Endothelial cell (in vitro differentiated cells): ENCODE data around the gene ZNF184. TPM values are rescaled to one million over a fixed set of nuclear protein-coding genes. Genes with fewer than 3 reads are reported as not detected.
"Not testable (repeated sequence)": the region's sequence is repeated elsewhere in the genome, so short reads cannot be mapped to it uniquely, and the experiment has no call there.

Experiments
- DNase-seq: peaks from one replicate; pipeline ENCODE4 v3.0.0; 2021; ENCODE audit warnings: low spot score
- H3K27ac Mint-ChIP-seq: one replicate; pipeline ENCODE4 v1.8.0; 2021; ENCODE audit warnings: mixed read lengths, inconsistent platforms; ENCODE audit not compliant: unreplicated experiment
- H3K27me3 Mint-ChIP-seq: one replicate; pipeline ENCODE4 v1.8.0; 2021; ENCODE audit warnings: mild to moderate bottlenecking, moderate library complexity, mixed read lengths, inconsistent platforms; ENCODE audit not compliant: unreplicated experiment
- H3K36me3 Mint-ChIP-seq: one replicate; pipeline ENCODE4 v1.8.0; 2021; ENCODE audit warnings: mild to moderate bottlenecking, low read depth, mixed read lengths, inconsistent platforms; ENCODE audit not compliant: unreplicated experiment
- H3K4me1 Mint-ChIP-seq: one replicate; pipeline ENCODE4 v1.8.0; 2021; ENCODE audit warnings: mild to moderate bottlenecking, mixed read lengths, inconsistent platforms; ENCODE audit not compliant: unreplicated experiment
- H3K4me3 Mint-ChIP-seq: one replicate; pipeline ENCODE4 v1.8.0; 2021; ENCODE audit warnings: mild to moderate bottlenecking, mixed read lengths, inconsistent platforms; ENCODE audit not compliant: unreplicated experiment
- H3K9me3 Mint-ChIP-seq: one replicate; pipeline ENCODE4 v1.8.0; 2021; ENCODE audit warnings: mixed read lengths, inconsistent platforms; ENCODE audit not compliant: unreplicated experiment
- CTCF ChIP-seq: fragments of 200-600 bp; sonication (generic); IDR thresholded peaks from one replicate; pipeline ENCODE4 v1.5.0; 2021; ENCODE audit warnings: antibody characterized with exemption; ENCODE audit not compliant: unreplicated experiment
- total RNA-seq: library from RNA; stranded (reverse); fragmentation: NEBNext Ultra II Directional; extraction: Animal tissue kit (Norgen Biotek cat#: 25700); gene quantifications from one replicate; pipeline ENCODE4 v1.2.1, GENCODE V29; 2021; ENCODE audit not compliant: unreplicated experiment

Gene ZNF184
- total RNA-seq, 1 donor from 2014 or later, result 12.6 TPM

DNA sequence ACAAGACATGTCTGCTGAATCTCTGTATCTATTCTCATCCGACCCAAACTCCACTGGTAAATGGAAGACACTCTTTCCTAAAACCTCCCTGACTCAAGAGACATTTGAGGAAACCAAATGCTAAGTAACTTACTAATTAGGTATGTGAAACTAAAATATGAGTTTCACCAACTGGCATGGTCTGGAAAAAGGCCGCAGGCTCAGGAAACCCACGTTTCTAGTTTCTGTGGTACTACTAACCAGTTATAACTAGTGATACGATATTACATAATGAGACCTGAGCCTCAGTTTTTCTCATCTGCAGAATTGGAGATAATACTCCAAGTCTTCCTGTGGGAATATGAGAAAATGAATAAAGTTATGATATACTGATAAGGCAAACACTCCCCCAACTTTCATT is 44.4 kb downstream of the ZNF184 start:
- Mint-ChIP-seq H3K9me3 (peaks cover 12% of the 10 kb centered on the region), H3K27me3 (no peaks in the 10 kb centered on the region), H3K36me3 (peaks cover 7% of the 10 kb centered on the region), H3K27ac (no peak overlapping the region), H3K4me3 (no peak overlapping the region), H3K4me1 (no peaks in the 10 kb centered on the region)
- no peak for TF ChIP-seq CTCF
- no peak for DNase-seq

DNA sequence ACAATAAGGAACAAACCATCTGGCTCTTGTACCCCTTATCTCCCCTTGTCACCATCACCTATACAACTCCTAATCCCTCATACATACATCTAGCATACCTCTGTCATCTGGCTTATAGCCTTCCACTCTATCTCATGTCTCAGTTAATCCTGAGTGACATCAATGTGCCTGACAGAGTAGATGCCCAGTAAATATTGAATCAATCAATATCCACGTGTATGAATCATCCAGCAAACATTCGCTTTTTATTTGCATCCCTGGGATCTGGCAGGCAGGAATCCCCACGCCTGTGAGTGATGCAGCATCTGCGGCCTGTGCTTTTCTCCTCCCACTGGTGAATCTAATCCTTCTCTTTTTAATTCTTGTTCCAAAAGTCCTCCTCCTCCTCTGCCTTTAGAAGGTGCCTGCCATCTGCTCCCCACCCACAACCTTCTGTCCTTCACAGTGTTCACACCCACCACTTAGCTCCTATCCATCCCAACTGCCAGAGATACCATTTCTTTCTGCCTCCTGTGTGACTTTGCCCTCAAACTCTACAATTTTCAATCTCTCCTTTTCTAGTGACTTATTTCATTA is 46.8 kb downstream of the ZNF184 start:
- peaks cover 12% of the 10 kb centered on the region for H3K9me3 Mint-ChIP-seq
- H3K27ac Mint-ChIP-seq, result no peak overlapping the region
- TF ChIP-seq CTCF, result no peak
- no peak for DNase-seq
- H3K36me3 Mint-ChIP-seq, result peaks cover 7% of the 10 kb centered on the region
- no peaks in the 10 kb centered on the region for H3K27me3 Mint-ChIP-seq
- H3K4me3 Mint-ChIP-seq, result no peak overlapping the region
- no peaks in the 10 kb centered on the region for H3K4me1 Mint-ChIP-seq

DNA sequence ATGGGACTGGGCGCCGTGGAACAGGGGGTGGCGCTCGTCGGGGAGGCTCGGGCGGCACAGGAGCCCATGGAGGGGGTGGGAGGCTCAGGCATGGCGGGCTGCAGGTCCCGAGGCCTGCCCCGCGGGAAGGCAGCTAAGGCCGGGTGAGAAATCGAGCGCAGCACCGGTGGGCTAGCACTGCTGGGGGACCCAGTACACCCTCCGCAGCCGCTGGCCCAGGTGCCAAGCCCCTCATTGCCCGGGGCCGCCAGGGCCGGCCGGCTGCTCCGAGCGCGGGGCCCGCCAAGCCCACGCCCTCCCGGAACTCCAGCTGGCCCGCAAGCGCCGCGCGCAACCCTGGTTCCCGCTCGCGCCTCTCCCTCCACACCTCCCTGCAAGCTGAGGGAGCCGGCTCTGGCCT is 48.1 kb downstream of the ZNF184 start:
- DNase-seq, H3K27ac Mint-ChIP-seq, H3K4me3 Mint-ChIP-seq, H3K36me3 Mint-ChIP-seq, H3K27me3 Mint-ChIP-seq, H3K9me3 Mint-ChIP-seq, H3K4me1 Mint-ChIP-seq: not testable (repeated sequence)

GRCh38 chr6:27422651-27423332 is 50.1 kb downstream of the ZNF184 start:
- Mint-ChIP-seq H3K27ac (no peak overlapping the region), H3K4me3 (no peak overlapping the region)

GRCh38 chr6:27419363-27419762 is 53.5 kb downstream of the ZNF184 start:
- Mint-ChIP-seq H3K9me3 (no peaks in the 10 kb centered on the region), H3K27ac (no peak overlapping the region)
- no peak for TF ChIP-seq CTCF

More at GRCh38 chr6:27422651-27423332, 50.1 kb downstream of the ZNF184 start:
- Mint-ChIP-seq H3K27me3 (no peaks in the 10 kb centered on the region), H3K9me3 (no peaks in the 10 kb centered on the region), H3K36me3 (no peaks in the 10 kb centered on the region), H3K4me1 (no peaks in the 10 kb centered on the region)
- DNase-seq, result peak; percentile 5
- TF ChIP-seq CTCF, result no peak

More at GRCh38 chr6:27419363-27419762, 53.5 kb downstream of the ZNF184 start:
- no peak for DNase-seq
- no peak overlapping the region for H3K4me3 Mint-ChIP-seq
- no peaks in the 10 kb centered on the region for H3K36me3 Mint-ChIP-seq
- no peaks in the 10 kb centered on the region for H3K27me3 Mint-ChIP-seq
- no peaks in the 10 kb centered on the region for H3K4me1 Mint-ChIP-seq
